GM12878 (cell line): ENCODE measurements around the gene SLC17A2. TPM values are rescaled to one million over a fixed set of nuclear protein-coding genes. Genes with fewer than 3 reads are reported as not detected.
A peak's percentile ranks its signal among the peaks of the same experiment; 100 is the strongest.

Experiments
- ASH2L ChIP-seq: fragments of 300-600, 200-600 bp; sonication (generic); IDR thresholded peaks from 2 replicates; pipeline ENCODE4 v1.6.1; 2017; ENCODE audit warnings: low read depth, mild to moderate bottlenecking, borderline replicate concordance
- BMI1 ChIP-seq: fragments of 450-650 bp; IDR thresholded peaks from 2 replicates; pipeline ENCODE4 v1.6.1; 2016; ENCODE audit warnings: mild to moderate bottlenecking, moderate library complexity, borderline replicate concordance
- CBFB ChIP-seq: IDR thresholded peaks from 2 replicates; pipeline ENCODE4 v1.6.1; 2016; ENCODE audit warnings: antibody characterized with exemption, low read depth
- ESRRA ChIP-seq: IDR thresholded peaks from 2 replicates; pipeline ENCODE4 v1.6.1; 2012; ENCODE audit warnings: mild to moderate bottlenecking, low read length, improper control_type of control experiment
- FOXK2 ChIP-seq: fragments of 450-650 bp; IDR thresholded peaks from 2 replicates; pipeline ENCODE4 v1.6.1; 2017; ENCODE audit warnings: mild to moderate bottlenecking, moderate library complexity
- HDAC2 ChIP-seq: fragments of 200-600 bp; sonication (generic); IDR thresholded peaks from 2 replicates; pipeline ENCODE4 v1.6.1; 2017
- HDGF ChIP-seq: fragments of 450-650 bp; IDR thresholded peaks from 2 replicates; pipeline ENCODE4 v1.6.1; 2016; ENCODE audit warnings: antibody characterized with exemption
- JUND ChIP-seq: IDR thresholded peaks from 2 replicates; pipeline ENCODE4 v1.6.1; 2012; ENCODE audit warnings: low read depth, mild to moderate bottlenecking, low read length, improper control_type of control experiment, moderate library complexity
- KAT2A ChIP-seq: conservative IDR thresholded peaks from 2 replicates; pipeline ENCODE4 v1.6.1; 2011; ENCODE audit warnings: low read depth, low read length; ENCODE audit not compliant: control insufficient read depth
- MTA2 ChIP-seq: fragments of 450-650 bp; IDR thresholded peaks from 2 replicates; pipeline ENCODE4 v1.6.1; 2016; ENCODE audit warnings: low read depth, mild to moderate bottlenecking, moderate library complexity
- SREBF2 ChIP-seq: IDR thresholded peaks from 2 replicates; pipeline ENCODE4 v1.6.1; 2012; ENCODE audit warnings: mild to moderate bottlenecking, low read length
- polyA plus RNA-seq, 11 experiments: library from polyadenylated mRNA; depleted of rRNA in 4 of 11; unstranded in 6 of 11; stranded (reverse) in 5 of 11; fragments of >200 nt; fragmentation: Nextera tagmentation in 4 of 11; fragmentation: Illumina TruSeq in 1 of 11; extraction: Ambion mirVana in 4 of 11; extraction: Trizol in 1 of 11; gene quantifications; 1 replicate in 1 of 11; 2 replicates in 10 of 11; pipeline versions ENCODE4 v1.2.1 to v1.2.3, GENCODE V29; 2011 to 2016; ENCODE audit warnings: inconsistent platforms in 2 of 11, missing spikeins in 2 of 11, low read depth in 1 of 11
- total RNA-seq, 4 experiments: library from RNA; depleted of rRNA in 3 of 4; stranded (reverse); fragments of >200 nt in 3 of 4; fragmentation: Illumina TruSeq in 1 of 4; extraction: Trizol in 1 of 4; gene quantifications; 2 replicates each; pipeline versions ENCODE4 v1.2.1 to v1.2.3, GENCODE V29; 2013 to 2021
- TF ChIP-seq, protein P1 (sequence below): fragments of 450-650 bp; conservative IDR thresholded peaks from 2 replicates; pipeline ENCODE4 v1.6.1; 2017; ENCODE audit warnings: mild to moderate bottlenecking, moderate library complexity
- TF ChIP-seq, protein P2 (sequence below): fragments of 150-350 bp; IDR thresholded peaks from 2 replicates; pipeline ENCODE4 v1.6.1; 2014; ENCODE audit warnings: mild to moderate bottlenecking, low read depth, low read length
- TF ChIP-seq, protein P3 (sequence below): fragments of 450-650 bp; IDR thresholded peaks from 2 replicates; pipeline ENCODE4 v1.6.1; 2016; ENCODE audit warnings: mild to moderate bottlenecking
- TF ChIP-seq, protein P4 (sequence below): fragments of 450-650 bp; IDR thresholded peaks from 2 replicates; pipeline ENCODE4 v1.6.1; 2017; ENCODE audit warnings: mild to moderate bottlenecking, low read depth, inconsistent platforms; ENCODE audit not compliant: poor library complexity, severe bottlenecking
- TF ChIP-seq, protein P5 (sequence below): IDR thresholded peaks from 2 replicates; pipeline ENCODE4 v1.6.1; 2012; ENCODE audit warnings: improper control_type of control experiment, low read depth, low read length; ENCODE audit not compliant: insufficient replicate concordance

SLC17A2 gene
- total and polyA plus RNA-seq, 10 of the 15 experiments (the other 5 are each of a cell fraction or from before 2014, with no cell fraction given) = not detected

DNA sequence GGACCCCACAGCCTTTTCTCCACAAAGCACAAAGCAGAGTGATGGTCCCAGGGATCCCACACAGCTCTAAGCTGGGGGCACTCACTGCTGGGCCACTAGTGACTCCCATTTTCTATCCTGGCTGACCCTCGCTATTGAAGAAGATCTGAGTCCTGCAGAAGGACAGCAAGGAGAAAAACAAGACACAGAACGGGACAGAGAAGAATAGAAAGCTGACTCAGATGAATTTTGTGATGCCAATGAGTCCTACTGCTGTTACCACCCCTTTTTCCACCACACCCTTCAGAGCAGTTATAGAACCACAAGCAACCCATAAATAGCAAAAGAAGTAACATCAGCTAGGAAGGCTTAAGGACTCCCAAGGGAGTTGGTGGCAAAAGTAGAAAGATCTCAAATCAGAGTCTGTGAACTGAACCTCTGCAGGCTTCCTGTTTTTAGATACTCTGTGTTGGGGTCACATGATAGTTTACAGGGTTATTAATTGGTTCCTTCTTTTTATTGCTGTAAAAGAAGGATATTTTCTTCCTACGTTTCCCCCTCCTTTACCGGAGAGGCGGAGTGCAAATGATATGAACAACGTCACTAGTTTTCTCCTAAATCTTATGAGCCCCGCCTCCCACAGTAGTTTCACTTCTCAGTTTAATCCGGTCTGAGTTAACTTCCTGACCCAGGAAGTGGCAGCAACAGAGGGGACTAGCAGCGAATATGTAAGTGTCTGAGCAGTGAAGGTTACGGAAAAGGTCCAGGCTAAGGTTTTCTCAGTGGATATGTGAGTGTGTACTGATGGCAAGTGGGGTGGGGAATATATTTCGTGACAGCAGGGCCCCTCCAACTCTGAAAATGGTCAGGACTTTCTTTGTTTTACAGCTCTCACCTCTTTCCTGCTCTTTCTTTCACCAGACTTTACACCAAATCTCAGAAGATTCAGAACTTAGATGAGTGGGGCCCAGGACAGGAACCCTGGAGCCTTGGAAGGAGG, 31.9 kb upstream of the SLC17A2 start, which contains the start of gene TRIM38 (continued):
- TF ChIP-seq MTA2 (peak; percentile 65; the same call in 1 of the 2 replicates), BMI1 (no peak), ASH2L (no peak), HDAC2 (no peak), CBFB (peak; percentile 20; the same call in 1 of the 2 replicates), JUND (no peak), ESRRA (no peak), FOXK2 (no peak; the same call in 1 of the 2 replicates), HDGF (no peak; the same call in 1 of the 2 replicates), SREBF2 (no peak), KAT2A (no peak)
- TF ChIP-seq, protein P1, sequence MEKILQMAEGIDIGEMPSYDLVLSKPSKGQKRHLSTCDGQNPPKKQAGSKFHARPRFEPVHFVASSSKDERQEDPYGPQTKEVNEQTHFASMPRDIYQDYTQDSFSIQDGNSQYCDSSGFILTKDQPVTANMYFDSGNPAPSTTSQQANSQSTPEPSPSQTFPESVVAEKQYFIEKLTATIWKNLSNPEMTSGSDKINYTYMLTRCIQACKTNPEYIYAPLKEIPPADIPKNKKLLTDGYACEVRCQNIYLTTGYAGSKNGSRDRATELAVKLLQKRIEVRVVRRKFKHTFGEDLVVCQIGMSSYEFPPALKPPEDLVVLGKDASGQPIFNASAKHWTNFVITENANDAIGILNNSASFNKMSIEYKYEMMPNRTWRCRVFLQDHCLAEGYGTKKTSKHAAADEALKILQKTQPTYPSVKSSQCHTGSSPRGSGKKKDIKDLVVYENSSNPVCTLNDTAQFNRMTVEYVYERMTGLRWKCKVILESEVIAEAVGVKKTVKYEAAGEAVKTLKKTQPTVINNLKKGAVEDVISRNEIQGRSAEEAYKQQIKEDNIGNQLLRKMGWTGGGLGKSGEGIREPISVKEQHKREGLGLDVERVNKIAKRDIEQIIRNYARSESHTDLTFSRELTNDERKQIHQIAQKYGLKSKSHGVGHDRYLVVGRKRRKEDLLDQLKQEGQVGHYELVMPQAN = no peak; the same call in 1 of the 2 replicates
- TF ChIP-seq, protein P2, sequence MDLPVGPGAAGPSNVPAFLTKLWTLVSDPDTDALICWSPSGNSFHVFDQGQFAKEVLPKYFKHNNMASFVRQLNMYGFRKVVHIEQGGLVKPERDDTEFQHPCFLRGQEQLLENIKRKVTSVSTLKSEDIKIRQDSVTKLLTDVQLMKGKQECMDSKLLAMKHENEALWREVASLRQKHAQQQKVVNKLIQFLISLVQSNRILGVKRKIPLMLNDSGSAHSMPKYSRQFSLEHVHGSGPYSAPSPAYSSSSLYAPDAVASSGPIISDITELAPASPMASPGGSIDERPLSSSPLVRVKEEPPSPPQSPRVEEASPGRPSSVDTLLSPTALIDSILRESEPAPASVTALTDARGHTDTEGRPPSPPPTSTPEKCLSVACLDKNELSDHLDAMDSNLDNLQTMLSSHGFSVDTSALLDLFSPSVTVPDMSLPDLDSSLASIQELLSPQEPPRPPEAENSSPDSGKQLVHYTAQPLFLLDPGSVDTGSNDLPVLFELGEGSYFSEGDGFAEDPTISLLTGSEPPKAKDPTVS = no peak
- TF ChIP-seq, protein P3, sequence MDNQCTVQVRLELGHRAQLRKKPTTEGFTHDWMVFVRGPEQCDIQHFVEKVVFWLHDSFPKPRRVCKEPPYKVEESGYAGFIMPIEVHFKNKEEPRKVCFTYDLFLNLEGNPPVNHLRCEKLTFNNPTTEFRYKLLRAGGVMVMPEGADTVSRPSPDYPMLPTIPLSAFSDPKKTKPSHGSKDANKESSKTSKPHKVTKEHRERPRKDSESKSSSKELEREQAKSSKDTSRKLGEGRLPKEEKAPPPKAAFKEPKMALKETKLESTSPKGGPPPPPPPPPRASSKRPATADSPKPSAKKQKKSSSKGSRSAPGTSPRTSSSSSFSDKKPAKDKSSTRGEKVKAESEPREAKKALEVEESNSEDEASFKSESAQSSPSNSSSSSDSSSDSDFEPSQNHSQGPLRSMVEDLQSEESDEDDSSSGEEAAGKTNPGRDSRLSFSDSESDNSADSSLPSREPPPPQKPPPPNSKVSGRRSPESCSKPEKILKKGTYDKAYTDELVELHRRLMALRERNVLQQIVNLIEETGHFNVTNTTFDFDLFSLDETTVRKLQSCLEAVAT = peak; percentile 77
- TF ChIP-seq, protein P4, sequence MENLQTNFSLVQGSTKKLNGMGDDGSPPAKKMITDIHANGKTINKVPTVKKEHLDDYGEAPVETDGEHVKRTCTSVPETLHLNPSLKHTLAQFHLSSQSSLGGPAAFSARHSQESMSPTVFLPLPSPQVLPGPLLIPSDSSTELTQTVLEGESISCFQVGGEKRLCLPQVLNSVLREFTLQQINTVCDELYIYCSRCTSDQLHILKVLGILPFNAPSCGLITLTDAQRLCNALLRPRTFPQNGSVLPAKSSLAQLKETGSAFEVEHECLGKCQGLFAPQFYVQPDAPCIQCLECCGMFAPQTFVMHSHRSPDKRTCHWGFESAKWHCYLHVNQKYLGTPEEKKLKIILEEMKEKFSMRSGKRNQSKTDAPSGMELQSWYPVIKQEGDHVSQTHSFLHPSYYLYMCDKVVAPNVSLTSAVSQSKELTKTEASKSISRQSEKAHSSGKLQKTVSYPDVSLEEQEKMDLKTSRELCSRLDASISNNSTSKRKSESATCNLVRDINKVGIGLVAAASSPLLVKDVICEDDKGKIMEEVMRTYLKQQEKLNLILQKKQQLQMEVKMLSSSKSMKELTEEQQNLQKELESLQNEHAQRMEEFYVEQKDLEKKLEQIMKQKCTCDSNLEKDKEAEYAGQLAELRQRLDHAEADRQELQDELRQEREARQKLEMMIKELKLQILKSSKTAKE = peak; percentile 70
- TF ChIP-seq, protein P5, sequence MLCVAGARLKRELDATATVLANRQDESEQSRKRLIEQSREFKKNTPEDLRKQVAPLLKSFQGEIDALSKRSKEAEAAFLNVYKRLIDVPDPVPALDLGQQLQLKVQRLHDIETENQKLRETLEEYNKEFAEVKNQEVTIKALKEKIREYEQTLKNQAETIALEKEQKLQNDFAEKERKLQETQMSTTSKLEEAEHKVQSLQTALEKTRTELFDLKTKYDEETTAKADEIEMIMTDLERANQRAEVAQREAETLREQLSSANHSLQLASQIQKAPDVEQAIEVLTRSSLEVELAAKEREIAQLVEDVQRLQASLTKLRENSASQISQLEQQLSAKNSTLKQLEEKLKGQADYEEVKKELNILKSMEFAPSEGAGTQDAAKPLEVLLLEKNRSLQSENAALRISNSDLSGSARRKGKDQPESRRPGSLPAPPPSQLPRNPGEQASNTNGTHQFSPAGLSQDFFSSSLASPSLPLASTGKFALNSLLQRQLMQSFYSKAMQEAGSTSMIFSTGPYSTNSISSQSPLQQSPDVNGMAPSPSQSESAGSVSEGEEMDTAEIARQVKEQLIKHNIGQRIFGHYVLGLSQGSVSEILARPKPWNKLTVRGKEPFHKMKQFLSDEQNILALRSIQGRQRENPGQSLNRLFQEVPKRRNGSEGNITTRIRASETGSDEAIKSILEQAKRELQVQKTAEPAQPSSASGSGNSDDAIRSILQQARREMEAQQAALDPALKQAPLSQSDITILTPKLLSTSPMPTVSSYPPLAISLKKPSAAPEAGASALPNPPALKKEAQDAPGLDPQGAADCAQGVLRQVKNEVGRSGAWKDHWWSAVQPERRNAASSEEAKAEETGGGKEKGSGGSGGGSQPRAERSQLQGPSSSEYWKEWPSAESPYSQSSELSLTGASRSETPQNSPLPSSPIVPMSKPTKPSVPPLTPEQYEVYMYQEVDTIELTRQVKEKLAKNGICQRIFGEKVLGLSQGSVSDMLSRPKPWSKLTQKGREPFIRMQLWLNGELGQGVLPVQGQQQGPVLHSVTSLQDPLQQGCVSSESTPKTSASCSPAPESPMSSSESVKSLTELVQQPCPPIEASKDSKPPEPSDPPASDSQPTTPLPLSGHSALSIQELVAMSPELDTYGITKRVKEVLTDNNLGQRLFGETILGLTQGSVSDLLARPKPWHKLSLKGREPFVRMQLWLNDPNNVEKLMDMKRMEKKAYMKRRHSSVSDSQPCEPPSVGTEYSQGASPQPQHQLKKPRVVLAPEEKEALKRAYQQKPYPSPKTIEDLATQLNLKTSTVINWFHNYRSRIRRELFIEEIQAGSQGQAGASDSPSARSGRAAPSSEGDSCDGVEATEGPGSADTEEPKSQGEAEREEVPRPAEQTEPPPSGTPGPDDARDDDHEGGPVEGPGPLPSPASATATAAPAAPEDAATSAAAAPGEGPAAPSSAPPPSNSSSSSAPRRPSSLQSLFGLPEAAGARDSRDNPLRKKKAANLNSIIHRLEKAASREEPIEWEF = peak; percentile 42
